OCI-M2 (cell line): ENCODE data around the gene SYNC.

Experiments
- DNase-seq: peaks from one replicate; lab custom pipeline; 2025; ENCODE audit not compliant: unreplicated experiment; lab: John Stamatoyannopoulos, UW

Gene SYNC

DNA sequence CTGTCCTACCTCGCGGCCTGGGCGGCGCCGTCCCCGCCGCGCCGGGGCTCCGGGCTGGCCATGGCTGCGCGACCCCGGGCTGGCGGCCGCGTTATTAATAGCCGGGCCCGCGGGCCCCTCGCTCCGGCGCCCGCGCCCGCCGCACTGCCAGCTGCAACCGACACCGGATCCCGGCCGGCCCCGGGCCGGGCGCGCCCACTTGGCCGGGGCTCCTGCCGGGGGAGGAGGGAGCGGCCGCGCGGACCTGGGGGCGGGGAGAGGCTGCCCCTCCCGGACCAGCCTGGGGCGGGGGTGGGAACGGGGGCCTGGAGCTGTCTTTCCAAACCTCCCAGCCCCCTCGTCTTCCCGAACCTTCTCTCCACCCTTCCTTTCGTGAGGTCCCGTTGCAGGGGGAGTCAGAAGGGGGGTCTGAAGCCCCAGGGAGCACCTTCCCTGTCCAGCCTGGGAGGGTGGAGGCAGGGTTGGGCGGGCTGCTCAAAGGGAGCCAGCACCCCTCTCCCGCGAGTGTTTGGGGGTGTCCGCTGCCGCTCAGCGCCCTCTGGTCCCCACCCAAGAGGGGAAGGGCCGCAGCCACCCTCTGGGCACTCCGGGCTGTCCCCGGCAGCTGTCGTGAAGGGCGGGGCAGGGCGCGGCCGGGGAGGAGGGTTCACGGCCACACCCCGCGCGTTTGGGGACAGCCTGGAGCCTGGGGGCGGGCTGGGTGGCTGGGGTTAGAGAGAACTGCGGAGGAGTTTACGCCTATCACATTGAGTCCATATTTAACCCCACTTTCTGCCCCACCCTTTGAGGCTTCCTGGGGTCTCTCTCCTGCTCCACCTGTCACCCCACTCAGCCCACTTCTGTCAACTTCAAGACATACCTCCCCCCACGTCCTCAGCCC lies at the start of gene SYNC:
Gene SYNC (minus strand): TSS at position 172 of the 880 bp plus-strand sequence. CDS start 110 bp downstream, at position 62.
- no peak for DNase-seq

GRCh38 chr1:32749771-32750170 lies 47.2 kb upstream of the SYNC start:
- DNase-seq: no peak

DNA sequence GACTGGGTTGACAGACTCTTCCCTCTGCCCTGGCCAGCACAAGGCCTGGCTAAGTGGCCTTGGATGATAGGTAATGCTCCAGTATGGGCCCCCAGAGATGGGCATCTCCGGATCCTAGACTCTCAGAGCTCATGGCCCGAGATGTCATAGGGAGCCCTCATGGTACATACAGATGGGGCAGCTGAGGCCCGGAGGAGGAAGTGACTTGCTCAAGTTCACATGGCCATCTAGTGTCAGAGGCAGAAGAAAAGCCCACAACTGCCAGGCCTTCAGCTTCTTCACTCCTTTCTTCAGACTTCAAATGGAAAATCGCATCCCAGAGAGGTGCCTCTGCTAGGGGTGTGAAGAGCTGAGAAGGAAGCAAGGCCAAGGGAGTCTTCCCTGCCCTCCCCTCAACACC lies 46.8 kb upstream of the SYNC start:
- DNase-seq: no peak

DNA sequence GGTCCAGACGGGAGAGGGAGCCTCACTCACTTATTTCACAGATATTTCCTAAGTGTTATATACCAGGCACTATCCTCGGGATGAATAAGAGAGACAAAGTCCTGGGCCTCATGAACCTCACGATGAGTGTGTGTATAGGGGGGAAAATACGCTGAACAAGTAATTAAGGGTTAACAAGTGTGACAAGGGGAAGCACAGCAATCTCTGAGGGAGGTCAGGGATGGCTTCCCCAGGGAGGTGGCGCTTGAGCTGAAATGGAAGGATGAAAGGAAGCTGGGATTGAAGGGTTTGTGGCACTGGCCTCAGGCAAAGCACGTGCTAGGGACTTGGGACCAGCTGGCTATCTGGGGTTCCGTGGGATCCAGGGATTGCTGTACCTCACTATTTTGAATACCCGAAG lies 46.4 kb upstream of the SYNC start:
- DNase-seq: no peak

DNA sequence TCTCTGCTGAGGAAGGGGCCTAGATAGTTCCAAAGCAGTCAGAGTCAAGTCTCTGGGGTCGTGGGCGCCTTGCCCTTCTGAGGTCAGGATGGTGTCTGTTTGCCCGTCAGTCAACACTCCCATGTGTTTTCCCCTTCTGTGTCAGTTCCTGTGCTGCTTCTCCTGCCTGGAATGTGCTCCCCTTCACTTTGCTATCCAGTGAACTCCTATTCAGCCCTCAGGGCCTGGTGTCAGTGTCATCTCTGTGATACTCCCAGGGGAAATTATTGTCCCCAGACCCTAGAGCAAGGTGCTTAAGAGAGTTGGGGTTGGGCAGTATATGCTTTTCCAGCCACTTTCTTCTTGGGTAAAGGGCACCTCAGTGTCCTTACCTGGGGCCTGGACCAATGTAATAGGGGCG lies 45.8 kb upstream of the SYNC start:
- no peak for DNase-seq

DNA sequence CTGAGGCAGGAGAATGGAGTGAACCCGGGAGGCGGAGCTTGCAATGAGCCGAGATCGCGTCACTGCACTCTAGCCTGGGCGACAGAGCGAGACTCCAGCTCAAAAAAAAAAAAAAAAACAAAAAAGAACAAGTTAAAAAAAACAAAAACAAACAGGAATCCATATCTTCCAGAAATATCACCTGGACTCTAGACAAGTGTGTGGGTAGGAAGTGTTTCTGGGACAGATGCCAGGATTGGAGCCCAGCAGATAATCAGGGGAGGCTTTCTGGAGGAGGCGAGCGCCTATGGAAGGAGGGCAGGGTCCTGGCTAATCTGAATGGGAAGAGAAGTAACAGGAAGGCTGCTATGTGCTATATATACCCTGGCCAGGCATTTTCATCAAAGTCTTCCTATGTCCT lies 43.6 kb upstream of the SYNC start:
- no peak for DNase-seq

DNA sequence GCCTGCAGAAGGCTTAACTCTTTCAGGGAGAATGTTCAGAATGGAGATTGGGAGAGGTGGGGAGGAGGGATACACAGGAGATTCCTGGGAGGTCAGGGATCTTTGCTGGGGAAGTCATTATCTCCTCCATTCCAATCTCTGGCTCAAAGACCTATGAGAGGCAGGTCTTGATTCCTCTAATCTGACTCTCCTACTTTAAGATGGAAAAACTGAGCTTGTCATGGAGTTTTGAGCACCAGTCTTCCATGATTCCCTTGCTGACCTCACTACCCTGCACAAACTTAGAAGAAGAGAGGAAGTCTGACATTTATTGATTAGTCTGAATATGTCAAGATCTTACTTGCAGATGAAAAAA lies 41.5 kb upstream of the SYNC start:
- DNase-seq: no peak

DNA sequence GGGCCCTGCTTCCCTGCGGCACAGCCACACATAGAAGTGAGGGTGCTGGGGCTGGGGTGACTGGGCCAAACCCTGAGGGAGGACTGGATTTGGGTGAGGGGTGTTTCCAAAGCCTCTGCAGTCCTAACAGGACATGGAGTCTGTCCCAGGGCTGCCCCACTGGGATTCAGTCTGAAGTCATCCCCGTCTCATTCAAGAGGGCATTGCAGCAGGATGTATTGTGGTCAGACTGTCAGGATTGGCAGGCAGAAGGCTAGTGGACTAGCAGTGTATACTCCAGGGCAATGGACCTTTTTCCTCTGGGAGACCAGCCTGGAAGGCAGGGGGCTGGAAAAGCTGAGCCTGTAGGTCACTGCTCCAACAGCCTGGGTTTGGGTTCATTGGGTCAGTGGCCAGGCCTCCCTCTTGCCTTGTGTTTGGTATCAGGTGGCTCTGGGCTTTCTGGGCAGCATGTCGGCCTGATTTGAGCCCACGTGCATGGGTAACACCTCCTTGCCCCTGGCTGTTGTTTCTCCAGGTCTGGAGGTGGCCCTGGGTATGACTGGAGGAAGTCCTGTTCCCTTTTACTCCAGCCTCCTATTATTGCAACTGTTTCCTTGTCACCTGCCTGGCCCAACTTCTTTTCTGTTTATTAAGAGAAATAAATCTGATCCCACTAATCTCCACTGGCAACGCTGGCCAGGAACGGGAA lies 41.0 kb upstream of the SYNC start:
- no peak for DNase-seq

GRCh38 chr1:32742956-32743355 lies 40.4 kb upstream of the SYNC start:
- no peak for DNase-seq

DNA sequence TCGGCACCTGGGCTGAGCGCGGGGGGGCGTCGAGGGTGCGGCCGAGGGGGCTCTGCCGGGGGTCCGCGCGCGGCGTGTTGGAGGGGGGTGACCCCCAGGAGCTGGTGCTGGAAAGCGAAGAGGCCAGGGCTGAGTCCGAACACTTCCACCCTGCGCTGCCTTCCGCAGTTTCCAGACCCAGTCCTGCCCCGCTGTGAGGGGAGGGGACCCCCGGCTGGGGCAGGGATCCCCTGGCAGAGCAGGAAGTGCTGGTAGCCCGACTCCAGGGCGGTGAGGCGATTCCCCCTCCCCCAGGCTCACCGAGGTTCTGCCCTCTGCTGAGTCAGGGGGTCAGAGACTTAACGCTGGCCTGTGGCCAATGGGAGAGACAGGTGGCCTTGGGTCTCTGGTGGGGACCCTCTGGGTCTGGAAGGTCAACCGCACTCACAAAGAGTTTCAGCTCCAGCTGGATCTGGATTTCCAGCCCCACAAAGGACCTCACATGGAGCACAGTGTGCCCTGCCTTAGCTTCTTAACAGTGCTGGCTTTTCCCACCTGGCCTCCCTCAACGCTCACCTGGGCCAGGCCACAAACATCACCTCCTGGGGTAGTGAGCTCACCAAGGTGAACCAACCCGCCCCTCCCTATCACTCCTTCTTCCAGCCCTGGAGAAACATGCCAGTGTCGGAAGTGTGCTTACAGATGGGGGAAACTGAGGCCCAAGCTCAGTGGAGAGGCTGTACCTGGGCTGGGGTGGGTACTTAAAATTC lies 39.8 kb upstream of the SYNC start:
- no peak for DNase-seq

- no peak for DNase-seq
These were observed 39.0 kb upstream of the SYNC start for GRCh38 chr1:32741413-32742198.

DNA sequence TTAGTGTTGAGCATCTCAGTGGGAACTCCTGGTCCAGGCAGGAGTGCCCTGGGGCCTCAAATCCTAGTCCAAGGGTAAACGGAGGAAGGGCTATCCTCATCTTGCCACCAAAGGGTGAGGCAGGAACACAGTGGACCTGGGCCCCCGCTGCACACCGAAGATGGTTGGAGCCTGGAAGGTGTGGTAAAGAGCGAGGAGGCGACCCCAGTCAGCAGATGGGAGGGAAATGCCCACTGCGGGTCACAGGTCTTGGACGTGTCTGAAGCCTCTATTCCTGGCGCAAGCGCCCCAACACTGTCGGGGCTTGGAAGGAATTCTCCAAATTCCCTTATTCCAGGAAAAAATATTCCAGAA lies 38.5 kb upstream of the SYNC start:
- DNase-seq: no peak

- DNase-seq: no peak
These were observed 34.5 kb upstream of the SYNC start for GRCh38 chr1:32736812-32737791.

GRCh38 chr1:32733582-32734321 lies 31.2 kb upstream of the SYNC start:
- no peak for DNase-seq

- DNase-seq: no peak
These were observed 26.9 kb upstream of the SYNC start for GRCh38 chr1:32729254-32730046.

DNA sequence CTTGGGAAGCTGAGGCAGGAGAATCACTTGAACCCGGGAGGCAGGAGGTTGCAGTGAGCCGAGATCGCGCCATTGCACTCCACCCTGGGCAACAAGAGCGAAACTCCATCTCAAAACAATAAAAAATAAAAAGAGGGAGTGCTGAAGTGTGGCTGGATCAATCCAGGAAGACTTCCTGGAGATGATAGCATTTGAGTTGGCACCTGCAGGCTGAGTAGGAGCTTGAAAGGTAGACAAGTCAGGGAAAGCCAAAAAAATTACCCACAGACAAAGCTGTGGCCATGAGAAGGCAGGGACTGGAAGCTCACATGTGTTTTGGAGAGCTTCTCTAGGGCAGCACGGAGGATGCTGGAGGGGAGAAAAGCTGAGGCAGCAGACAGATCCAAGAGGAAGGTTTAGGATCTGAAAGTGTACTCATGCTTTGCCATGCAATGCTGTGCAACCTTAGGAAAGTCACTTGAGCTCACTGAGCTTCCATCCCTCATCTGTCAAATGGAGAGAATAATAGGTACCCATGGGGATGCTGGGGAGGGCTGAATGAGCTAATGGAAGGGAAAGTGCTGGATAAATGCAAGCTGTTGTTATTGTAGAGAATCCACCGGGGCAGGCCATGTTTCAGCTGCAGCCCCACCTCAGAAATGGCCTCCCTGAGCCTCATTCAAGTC lies 26.0 kb upstream of the SYNC start:
- DNase-seq: no peak

DNA sequence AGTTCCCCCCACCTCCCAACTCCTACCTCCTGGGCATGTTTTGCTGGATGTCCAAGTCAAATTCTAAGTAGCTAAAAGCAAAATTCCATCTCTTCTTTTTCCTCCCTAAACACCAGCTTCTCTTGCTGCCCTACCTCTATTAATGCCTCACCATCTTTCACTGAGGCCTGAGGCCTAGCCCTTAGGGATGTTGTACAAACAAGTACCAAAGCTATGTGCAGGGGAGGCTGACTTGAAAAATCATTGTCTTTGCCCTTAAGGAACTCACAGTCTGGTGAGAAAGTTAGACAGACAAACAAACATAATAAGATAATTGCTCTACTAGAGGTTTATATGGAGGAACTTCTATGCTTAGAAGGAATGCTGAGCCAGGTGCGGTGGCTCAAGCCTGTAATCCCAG lies 25.3 kb upstream of the SYNC start:
- no peak for DNase-seq

DNA sequence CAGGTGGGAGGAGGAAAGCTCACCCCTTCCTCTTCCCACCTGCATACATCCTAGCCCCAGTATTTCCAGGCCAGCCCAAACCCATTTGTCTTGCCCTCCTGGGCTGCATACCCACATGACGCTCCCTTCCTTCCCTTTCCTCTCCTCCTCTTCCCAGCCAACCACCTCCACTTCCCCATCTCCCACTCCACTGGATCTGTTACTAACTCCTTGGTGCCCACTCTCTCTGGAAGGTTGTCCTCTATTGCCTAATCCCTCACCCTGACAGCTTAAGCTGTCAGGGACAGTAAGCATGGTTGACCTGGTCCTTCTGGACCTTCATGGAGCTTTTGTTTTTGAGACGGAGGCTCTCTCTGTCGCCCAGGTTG lies 23.0 kb upstream of the SYNC start:
- DNase-seq: no peak
